ENCODE results near the gene RPP14.

DNA sequence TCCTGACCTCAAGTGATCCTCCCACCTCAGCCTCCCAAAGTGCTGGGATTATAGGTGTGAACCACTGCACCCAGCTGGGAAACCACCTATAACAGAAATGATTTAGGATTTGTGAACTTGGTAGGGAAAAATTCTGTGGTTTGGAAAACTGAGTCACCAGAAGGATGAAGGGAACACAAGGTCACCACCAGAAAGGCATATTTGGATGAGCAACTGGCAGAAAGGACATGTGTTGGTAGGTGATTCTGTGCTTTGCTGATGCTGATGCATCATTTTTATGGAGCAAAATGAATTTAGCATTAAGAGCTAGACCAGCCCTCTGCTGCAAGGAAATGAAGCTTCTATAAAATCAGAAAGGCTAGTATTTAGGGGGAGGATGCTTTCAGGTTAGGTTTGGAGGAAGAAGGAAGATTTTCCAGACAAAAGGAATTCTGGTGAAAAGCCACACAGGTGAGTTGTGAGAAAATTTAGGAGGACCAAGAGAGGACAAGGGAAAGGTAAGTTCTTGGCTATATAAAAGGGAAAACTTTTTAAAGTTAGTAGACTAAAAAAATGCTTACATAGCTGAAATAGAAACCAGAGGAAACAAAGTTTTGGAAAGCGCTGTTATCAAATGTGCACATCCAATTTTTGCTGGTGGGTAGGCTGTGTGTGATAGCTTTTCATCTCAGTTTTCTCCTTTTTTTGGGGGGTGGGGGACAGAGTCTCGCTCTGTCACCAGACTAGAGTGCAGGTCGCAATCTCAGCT, 30.3 kb downstream of the RPP14 start:
- TF ChIP-seq, protein P1, sequence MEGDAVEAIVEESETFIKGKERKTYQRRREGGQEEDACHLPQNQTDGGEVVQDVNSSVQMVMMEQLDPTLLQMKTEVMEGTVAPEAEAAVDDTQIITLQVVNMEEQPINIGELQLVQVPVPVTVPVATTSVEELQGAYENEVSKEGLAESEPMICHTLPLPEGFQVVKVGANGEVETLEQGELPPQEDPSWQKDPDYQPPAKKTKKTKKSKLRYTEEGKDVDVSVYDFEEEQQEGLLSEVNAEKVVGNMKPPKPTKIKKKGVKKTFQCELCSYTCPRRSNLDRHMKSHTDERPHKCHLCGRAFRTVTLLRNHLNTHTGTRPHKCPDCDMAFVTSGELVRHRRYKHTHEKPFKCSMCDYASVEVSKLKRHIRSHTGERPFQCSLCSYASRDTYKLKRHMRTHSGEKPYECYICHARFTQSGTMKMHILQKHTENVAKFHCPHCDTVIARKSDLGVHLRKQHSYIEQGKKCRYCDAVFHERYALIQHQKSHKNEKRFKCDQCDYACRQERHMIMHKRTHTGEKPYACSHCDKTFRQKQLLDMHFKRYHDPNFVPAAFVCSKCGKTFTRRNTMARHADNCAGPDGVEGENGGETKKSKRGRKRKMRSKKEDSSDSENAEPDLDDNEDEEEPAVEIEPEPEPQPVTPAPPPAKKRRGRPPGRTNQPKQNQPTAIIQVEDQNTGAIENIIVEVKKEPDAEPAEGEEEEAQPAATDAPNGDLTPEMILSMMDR (conservative IDR thresholded peaks at IDR 0.05; ENCODE audit: low read depth in 2 of 2): no peak
- no peak for TF ChIP-seq EZH2 (IDR thresholded peaks at IDR 0.05; ENCODE audit: low read depth, unreplicated experiment)
- TF ChIP-seq REST (IDR thresholded peaks at IDR 0.05; ENCODE audit: unreplicated experiment): no peak
- TF ChIP-seq EZH2phosphoT487 (IDR thresholded peaks at IDR 0.05; ENCODE audit: unreplicated experiment): no peak
- no peak for TF ChIP-seq POLR2AphosphoS5 (IDR thresholded peaks at IDR 0.05; ENCODE audit: low read depth)
- TF ChIP-seq ETS1 (IDR thresholded peaks at IDR 0.05): no peak
- no peak for TF ChIP-seq JUNB (IDR thresholded peaks at IDR 0.05; ENCODE audit: unreplicated experiment)
- no peak for TF ChIP-seq STAT1 (IDR thresholded peaks at IDR 0.05; ENCODE audit: unreplicated experiment)
- no peak for TF ChIP-seq CREB1 (CRISPR knock-in tag; IDR thresholded peaks at IDR 0.05; ENCODE audit: low read depth)
- no peak for TF ChIP-seq ZNF462 (CRISPR knock-in tag; IDR thresholded peaks at IDR 0.05)
- TF ChIP-seq ZNF331 (CRISPR knock-in tag; IDR thresholded peaks at IDR 0.05; ENCODE audit: low read depth): no peak
- TF ChIP-seq ZNF114 (CRISPR knock-in tag; IDR thresholded peaks at IDR 0.05): no peak

Measured in GM23338 (cell line).